Measurements from ENCODE around the gene DBI.
"Not testable (repeated sequence)": the region's sequence is repeated elsewhere in the genome, so short reads cannot be mapped to it uniquely, and the experiment has no call there.

Gene DBI

DNA sequence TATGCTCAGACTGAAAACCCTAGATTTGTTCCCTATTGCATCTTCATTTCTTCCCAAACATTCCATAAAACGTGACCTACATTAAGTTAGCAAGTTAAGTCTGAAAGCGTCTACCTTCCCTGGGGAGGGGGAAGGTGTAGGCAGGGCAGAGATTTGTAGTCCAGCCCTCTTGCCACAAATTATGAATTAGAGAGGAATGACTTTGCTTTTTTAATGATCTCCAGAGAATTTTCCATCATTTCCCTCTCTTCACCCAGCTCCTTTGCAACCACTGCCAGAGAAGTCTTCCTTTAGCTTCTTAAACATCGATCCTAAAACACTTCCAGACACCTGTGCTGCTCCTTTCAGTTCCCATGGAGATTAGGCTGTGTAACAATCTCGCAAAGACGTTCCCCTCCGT is 1.3 kb upstream of the DBI start:
- DNase-seq (ENCODE audit: low read depth): no peak

DNA sequence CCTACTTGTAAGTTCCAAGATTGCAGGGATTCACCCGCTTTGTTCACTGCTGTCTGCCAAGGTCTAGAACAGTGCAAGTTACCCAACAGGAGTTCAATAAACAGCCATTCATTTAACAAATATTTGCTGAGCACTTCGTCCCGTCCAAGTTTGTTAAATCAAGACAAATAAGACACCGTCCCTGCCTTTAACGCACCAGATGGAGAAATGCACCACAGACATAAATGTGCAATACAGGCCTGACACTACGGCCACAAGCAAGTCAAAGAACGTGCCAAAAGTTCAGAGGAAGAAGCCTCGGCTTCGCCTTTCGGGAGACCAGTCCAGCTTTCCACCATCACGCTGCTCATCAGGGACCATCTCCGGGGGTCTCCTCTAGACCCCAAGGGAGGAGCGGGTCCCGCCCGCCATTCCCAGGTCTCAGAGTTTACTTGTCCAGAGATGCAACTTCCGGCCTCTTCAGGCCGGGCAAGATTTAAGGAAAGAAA is 572 bp upstream of the DBI start:
- DNase-seq (ENCODE audit: low read depth): no peak

DNA sequence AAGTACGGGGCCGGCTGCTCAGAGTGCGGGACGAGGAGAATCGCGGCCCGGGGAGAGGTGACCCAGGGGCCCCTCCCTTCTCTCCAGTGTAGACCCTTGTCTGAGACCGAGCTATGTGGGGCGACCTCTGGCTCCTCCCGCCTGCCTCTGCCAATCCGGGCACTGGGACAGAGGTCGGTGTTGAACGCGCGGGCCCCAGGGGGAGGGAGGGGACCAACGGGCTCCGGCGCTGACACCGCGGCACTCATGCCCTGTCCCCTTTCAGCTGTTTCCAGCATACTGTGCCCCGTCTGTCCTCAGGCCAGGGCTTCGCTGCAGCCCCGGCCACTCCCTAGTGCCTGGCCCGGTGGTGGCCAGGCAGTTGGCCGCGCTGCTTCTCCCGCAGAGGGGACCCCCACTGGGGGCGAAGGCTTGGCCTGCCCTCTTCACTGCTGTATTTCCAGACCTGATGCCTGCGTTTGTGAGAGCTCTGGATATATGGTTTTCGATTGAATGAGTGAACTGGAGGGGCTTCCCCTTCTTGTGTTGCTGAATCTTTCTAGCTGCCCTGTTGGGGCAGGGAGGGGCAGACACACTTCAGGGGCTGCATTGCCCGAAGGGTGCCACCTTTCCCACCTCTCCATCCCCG is 809 bp downstream of the DBI start:
- no peak for DNase-seq (ENCODE audit: low read depth)

DNA sequence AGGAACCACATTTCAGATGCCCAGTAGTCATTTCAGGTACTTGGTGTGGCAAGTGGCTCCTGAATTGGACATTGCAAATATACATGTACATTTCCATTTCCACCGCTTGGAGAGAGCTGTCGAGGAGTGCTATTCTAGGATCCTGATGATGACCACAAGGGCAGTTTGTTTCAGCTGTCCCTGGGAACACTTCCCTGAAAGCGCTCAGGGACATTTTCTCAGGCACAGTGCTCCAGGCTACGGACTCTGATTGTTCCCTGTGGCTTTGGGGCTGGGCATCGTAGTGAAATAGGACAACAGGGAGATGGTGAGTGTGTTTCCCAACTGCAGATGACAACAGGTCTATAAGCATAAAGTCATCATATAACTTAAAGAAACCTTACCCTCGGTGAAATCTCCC is 3.1 kb downstream of the DBI start:
- no peak for DNase-seq (ENCODE audit: low read depth)

DNA sequence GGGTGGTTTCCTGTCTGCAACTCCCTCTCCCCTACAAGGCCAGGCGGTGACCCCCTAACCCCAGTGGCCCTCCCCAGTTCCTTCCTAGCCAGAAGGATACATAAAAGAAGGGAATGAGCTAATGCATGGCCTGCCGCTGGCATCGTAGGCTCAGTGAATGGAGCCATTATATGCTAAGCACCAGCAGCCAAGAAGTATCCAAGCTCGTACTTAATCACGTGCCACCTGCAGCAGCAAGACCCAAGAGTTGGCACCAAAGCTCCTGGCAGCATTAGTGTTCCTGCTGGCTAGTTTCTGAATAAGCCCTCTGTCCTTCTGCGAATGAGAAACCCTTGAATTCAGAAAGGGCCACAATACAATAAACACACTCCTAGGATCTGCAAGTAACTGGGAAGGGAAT is 4.3 kb downstream of the DBI start:
- no peak for DNase-seq (ENCODE audit: low read depth)

DNA sequence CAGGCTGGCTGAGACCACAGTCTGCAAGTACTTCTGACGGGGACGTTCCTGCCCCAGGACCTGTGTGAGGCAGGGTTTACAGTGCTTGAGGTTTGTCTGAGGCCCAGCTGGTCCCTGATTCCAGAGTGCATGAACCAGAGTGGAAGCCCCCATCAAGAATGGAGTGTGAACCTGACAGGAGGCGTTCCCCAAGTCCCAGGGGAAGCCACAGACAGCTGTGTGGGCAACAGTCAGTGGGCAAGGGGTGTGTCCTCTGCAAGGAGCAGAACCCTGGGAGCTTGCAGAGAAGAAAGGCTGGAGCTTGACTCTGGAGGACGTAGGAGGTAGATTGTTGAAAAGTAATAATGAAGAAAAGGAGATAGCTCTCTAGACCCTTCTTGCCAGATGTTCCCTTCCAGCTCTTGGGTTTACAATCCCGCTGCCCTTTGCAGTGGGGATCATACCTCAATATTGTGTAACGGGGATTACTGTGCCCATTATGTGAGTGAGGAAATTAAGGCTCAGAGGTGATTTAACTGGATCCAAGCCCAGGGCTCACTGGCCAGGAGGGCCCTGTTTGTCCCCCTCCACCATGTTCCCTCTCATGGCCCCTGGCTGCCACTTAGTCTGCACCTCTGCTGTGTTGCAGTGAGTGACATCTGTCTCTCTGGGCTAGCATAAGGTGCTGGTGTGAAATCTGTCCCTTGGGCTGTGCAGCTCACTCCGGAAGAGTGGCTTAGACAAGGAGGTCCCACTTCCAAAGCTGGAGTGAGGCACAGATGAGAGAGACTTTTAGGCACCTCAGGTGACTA is 6.2 kb downstream of the DBI start:
- no peak for DNase-seq (ENCODE audit: low read depth)

DNA sequence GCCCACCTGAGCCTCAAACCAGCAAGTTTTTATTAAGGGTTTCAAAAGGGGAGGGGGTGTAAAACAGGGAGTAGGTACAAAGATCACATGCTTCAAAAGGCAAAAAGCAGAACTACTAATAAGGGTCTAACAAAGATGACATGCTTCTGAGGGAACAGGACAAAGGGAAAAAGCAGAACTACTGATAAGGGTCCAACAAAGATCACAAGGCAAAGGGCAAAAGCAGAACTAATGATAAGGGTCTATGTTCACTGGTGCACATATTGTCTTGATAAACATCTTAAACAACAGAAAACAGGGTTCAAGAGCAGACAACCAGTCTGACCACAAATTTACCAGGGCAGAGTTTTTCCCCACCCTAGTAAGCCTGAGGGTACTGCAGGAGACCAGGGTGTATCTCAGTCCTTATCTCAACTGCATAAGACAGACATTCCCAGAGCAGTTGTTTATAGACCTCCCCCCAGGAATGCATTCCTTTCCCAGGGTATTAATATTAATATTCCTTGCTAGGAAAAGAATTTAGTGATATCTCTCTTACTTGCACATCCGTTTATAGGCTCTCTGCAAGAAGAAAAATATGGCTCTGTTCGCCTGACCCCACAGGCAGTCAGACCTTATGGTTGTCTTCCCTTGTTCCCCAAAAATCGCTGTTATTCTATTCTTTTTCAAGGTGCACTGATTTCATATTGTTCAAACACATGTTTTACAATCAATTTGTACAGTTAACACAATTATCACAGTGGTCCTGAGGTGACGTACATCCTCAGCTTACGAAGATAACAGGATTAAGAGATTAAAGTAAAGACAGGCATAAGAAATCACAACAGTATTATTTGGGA is 7.3 kb downstream of the DBI start:
- not testable (repeated sequence) for DNase-seq (ENCODE audit: low read depth)

DNA sequence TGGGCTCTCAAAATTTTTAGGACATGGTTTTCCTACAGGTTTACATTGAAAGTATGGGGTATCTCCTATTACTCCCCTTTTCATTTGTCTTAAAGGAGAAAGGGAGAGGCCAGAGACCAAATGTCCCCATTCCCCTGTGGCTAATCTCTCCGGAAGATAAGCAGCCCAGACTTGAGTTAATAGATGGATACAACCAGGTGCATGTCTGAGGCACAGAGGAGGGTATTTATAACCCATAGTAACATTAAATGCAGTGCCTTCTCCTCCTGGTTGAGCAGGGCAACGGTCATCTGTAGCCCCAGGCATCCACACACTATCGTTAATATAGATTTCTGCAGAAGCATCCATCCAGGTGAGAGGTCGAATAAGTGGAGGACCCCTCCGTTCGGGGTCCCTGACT is 9.6 kb downstream of the DBI start:
- DNase-seq (ENCODE audit: low read depth): not testable (repeated sequence)

DNA sequence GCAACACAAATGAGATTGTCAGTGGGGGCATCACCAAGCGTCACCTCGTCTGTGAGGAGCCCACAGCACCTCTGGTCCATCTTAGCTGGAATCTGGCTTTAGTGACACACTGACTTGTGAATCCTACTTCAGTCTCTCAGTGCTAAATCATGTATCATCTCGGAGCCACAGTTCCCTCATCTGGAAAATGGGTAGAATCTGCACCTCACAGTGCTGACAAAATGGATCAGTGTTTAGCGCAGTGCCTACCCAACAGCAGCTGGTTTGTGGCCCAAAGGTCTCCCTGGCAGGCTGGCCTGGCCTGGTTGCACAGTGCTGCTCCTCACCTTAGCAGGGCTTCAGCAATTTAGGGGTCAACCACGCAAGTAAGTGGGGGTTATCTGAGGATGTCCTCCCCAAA is 10.0 kb downstream of the DBI start:
- no peak for DNase-seq (ENCODE audit: low read depth)

DNA sequence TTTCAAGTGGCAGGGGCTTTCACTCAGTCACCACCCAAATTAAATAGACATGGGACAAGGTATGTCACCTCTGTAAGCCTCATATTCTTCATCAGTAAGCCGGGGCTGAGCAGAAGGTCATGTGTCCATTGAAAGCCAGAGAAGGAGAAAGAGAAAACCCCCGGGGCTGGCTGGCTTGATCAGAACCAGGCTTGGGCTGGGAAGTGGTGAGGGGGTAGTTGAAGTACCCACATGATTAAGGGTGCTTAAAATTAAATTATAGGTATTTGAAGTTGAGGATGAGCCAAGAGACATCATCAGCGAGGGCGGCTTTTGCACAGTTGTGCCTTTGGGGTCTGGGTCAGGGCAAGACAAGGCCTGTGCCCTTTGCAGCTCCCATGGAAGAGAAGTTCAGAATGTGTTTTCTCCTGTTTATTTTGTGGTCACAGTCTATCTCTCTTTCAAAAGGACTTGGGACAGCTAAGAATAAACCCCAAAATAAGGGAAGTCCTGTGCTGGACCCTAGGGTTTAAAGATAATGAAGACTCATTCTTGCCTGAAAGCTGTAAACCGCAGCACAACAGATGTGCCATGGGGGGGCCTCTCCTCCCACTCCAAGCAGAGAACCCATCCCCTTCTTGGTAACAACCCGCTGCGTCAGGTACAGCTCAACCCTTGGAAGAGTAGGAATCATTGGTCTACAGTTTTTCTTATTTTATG is 10.7 kb downstream of the DBI start:
- DNase-seq (ENCODE audit: low read depth): no peak

DNA sequence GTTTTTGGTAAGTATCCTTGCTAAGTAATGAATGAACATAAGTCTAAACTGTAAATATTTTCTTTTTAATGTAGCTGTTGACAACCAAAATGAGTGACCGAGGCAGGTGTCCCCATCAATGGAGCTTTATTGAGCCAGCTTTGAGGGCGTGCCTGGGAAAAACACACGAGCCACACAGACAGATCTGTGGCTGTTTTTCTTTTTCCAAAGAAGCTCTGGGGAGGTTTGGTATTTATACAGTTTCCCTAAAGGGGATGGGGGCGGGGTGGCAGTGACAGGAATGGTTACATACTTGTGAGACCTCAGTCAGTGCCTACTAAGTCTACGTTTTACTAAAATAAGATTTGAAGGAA is 11.2 kb downstream of the DBI start:
- DNase-seq (ENCODE audit: low read depth): no peak

DNA sequence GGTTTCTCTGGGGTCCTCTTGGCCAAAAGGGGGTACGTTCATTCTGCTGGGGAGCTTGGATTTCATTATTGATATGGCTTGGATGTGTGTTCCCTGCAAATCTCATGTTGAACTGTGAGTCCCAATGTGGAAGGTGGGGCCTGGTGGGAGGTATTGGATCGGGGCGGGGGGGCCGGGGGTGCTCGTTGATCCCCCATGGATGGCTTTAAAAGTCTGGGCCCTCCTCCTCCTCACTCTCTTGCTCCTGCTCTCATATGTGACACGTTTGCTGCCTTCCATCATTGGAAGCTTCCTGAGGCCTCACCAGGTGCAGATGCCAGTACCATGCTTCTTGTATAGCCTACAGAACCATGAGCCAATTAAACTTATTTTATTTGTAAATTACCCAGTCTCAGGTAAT is 11.8 kb downstream of the DBI start:
- DNase-seq (ENCODE audit: low read depth): no peak

DNA sequence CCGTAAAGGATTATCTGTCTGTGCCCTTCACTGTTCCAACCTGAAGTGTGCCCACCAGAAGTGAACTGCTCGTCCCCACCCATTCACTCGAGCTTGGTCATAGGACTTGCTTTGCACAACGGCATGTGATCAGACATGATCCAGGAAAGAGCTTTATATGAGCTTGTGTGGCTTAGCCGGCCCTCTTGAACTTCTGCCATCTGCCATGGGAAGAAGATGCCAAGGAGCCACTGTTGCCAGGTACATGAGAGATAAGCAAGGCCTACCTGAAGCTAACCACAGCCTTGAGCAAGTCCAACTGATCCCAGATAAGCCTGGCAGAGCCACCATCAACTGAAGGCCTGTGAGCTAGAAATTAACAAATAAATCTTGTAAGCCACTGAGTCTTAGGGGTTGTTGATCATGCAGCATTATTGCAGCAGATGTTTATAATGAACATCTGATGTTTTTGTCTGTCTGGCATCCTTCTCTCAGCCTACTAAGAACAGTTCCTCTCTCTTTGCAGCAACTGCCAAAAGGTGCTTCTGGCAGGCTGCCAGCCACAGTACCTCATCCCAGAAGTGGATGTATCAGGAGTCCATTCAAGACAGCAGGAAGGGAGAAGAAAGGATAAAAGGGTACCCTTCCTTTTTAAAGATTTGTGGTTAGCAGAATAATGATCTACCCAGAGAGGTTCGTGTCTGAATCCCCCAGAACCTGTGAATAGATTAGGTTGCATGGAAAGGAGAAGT is 16.8 kb downstream of the DBI start:
- DNase-seq (ENCODE audit: low read depth): no peak

DNA sequence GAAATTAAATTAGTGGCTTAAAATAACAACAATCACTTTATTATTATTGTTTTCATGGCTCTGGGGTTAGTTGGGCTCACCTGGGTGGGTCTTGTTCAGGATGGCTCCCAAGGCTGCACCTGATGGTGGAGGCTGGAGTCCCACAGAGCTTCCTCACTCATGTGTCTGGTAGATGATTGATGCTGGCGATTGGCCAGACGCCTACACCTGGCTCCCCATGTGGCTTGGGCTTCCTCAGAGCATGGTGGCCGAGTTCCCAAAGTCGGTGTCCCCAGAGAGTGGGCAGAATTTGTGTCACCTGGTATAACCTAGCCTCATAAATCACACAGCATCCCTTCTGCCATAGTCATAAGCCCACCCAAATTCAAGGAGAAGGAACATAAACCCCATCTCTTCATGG is 18.2 kb downstream of the DBI start:
- DNase-seq (ENCODE audit: low read depth): no peak

DNA sequence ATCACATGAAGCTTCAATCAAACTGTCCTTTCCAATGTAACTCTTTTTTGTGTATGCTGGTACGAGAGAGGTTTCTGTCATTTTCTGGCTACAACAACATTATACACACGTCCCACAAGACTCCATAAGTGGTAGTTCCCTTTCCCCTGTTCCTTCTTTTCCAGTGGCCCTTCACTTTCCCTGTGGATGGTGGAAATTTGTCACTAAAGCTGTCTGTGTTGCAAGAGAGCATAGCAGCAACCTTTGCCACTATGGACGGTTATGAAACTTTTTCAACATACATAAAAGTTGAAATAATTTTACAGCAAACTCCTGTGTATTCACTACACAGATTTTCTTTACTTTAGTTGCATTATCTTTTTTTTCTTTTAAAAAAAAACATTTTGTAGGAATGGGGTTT is 18.7 kb downstream of the DBI start:
- no peak for DNase-seq (ENCODE audit: low read depth)

DNA sequence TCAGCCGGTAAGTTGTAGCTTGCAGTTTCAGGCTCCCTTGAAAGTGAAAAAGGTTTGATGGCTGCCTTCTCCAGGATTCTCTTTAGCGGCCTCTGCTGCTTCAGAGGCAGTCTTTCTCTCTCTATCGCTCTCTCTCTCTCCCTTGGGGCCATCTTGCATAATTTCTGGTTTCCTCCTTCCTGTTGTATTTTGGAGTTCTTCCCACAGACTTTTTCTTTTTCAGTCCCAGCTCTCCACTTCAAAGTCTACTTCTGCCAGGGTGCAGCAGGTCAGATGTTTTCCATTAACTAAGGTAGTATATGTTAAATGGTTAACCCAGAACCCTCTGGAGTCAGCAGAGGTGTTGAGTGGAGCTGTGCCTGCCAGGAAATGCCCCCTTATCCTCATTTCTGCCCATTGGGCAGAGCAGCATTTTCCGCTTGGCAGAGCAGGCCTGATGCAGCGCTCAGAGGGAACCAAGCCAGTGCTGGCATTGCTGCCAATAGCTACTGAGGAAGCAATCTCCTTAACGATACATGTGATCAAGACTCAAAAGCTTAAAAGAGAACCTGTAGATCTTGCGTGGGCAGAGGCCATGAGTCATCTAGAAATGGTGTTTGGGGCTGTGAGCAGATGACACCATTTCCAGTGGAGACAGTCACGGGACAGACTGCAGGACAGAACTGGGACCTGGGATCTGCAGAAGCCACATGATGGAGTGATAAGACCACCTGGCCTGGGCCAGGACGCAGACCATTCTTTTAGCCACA is 20.8 kb downstream of the DBI start:
- DNase-seq (ENCODE audit: low read depth): peak; percentile 36

DNA sequence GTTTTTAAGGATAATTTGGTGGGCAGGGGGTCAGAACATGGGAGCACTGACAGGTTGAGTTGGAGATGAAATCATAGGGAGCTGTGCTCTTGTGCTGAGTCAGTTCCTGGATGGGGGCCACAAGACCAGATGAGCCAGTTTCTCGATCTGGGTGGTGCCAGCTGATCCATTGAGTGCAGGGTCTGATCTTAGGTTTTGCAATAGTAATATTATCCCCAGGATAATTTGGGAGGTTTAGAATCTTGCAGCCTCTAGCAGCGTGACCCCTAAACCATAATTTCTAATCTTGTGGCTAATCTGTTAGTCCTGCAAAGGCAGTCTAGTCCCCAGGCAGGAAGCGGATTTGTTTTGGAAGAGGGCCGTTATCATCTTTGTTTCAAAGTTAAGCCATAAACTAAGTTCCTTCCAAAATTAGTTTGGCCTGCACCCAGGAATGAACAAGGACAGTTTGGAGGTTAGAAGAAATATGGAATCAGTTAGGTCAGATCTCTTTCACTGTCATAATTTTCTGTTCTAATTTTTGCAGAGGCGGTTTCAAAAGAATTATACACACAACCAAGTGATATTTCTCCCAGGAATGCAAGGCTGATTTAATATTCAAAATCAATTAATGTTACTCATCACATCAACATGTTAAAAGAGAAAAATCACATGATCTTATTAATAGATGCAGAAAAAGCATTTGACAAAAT is 23.0 kb downstream of the DBI start:
- no peak for DNase-seq (ENCODE audit: low read depth)

DNA sequence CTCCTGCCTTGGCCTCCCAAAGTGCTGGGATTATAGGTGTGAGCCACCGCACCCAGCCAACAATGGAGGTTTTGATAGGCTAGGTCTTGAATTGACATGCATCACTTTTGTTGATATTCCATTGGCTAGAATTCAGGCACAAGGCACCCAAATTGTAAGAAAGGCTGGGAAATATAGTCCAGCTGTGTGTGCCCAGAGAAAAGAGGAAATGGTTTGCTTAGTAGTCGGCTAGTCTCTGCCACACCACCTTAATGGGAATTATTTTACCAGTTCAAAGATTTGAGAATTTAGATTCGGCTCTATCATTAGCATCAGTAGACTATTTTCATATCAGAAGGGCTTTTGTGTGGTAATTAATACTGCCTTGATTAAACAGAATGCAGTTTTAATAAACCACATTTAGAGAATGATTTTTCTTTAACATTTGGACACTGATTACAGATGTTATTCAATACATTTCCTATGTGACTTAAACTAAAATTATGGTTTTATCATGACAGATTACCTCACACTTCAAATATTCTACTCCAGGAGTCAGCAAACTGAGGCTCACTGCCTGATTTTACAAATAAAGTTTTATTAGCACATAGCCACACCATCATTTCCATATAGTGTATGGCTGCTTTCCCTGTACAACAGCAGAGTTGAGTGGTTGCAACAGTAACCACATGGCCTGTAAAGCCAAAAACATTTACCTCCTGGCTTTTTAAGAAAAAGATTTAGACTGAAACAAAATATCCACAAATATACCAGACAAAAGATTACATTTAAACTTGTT is 27.4 kb downstream of the DBI start:
- no peak for DNase-seq (ENCODE audit: low read depth)

DNA sequence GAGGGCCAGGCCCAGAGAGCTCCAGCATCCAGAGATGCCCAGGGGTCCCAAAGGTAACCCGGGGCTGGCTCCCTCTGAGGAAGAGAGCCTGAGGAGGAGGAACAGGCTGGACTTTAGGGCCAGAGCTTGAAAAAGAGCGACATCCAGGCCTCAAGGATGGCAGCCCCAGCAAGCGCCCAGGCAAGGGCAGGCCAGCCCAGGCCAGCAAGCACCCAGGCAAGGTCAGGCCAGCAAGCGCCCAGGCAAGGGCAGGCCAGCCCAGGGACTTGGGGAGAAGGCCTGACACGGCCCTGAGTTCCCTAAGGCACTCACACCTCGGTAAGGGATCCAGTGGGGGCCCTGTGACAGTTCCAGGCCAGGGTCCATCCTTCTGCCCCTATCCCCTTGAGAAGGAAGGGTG is 30.4 kb downstream of the DBI start:
- DNase-seq (ENCODE audit: low read depth): no peak

DNA sequence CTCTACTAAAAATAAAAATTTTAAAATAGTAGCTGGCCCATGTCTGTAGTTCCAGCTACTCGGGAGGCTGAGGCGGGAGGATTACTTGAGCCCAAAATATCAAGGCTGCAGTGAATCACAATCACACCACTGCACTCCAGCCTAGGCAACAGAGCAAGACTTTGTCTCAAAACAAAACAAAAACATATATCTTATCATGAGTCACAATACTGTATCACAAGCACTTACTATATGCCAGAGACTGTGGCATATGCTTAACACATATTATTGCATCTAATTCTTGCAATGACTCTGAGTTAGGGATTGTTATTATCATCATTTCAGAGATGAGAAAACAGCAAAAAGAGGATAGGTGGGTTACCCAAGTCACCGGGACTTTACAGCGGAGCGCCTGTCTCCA is 35.3 kb downstream of the DBI start:
- no peak for DNase-seq (ENCODE audit: low read depth)

All from non-pigmented ciliary epithelial cell (primary cell).